Mucosa of descending colon (tissue), 3 donors: ENCODE results near the gene CLK3. TPM values are rescaled to one million over a fixed set of nuclear protein-coding genes. Genes with fewer than 3 reads are reported as not detected.
"Not testable (repeated sequence)": the region's sequence is repeated elsewhere in the genome, so short reads cannot be mapped to it uniquely, and the experiment has no call there.

Source experiments
- ATAC-seq: fragments of 200-7000 bp; cut with Tn5 transposase; one replicate; pipeline ENCODE4 v1.9.1; 2020; ENCODE audit warnings: mild to moderate bottlenecking, moderate library complexity
- DNase-seq, 3 donors: peaks; one replicate each; pipeline ENCODE4 v3.0.0-alpha.2; 2020
- H3K36me3 ChIP-seq: fragments of 200-600 bp; one replicate; pipeline ENCODE4 v1.8.0; 2021; ENCODE audit warnings: low read depth, mild to moderate bottlenecking
- H3K4me1 ChIP-seq: fragments of 200-600 bp; one replicate; pipeline ENCODE4 v1.8.0; 2021; ENCODE audit warnings: low read depth, mild to moderate bottlenecking
- H3K4me3 ChIP-seq: fragments of 200-600 bp; one replicate; pipeline ENCODE4 v1.8.0; 2021; ENCODE audit warnings: mild to moderate bottlenecking
- H3K9me3 ChIP-seq: fragments of 200-600 bp; one replicate; pipeline ENCODE4 v1.8.0; 2021; ENCODE audit warnings: mild to moderate bottlenecking
- CTCF ChIP-seq: fragments of 200-600 bp; IDR thresholded peaks from one replicate; pipeline ENCODE4 v1.8.0; 2022; ENCODE audit warnings: antibody characterized with exemption, mild to moderate bottlenecking
- intact Hi-C, 2 donors: fragments of 100-400 bp; cut with DNase I in 1 of 2; cut with micrococcal nuclease in 1 of 2; formaldehyde crosslinking; loops; one replicate each; pipeline versions ENCODE4 v1.11.0 to v1.11.1; 2022; cut with DNase I, micrococcal nuclease
- total RNA-seq, 3 donors: library from RNA; stranded (reverse); fragmentation: NEBNext Ultra II Directional in 2 of 3; extraction: Animal tissue kit (Norgen Biotek cat#: 25700) in 2 of 3; gene quantifications; one replicate each; pipeline versions ENCODE4 v1.2.1 to v1.2.4, GENCODE V29; 2021 to 2023
- donor health status: DM: no; HTN: no; CAD: no; lungs with moderate emphysema.
- donor health status: DM: no; HTN: no; CAD: no.
- donor health status: DM: no; HTN: yes; CAD: no.

CLK3 gene
- total RNA-seq, 3 donors from 2014 or later: 92.7 to 120 (median 110) TPM

GRCh38 chr15:74595271-74595670 lies 20.4 kb upstream of the CLK3 start:
- Histone ChIP-seq H3K36me3 (no peaks in the 10 kb centered on the region), H3K9me3 (no peaks in the 10 kb centered on the region), H3K4me1 (peaks cover 15% of the 10 kb centered on the region), H3K4me3 (no peak overlapping the region)
- no peak for ATAC-seq
- DNase-seq: no peak
- TF ChIP-seq CTCF: no peak
- intact Hi-C loops: no loop called here

GRCh38 chr15:74596736-74597135 lies 18.9 kb upstream of the CLK3 start:
- DNase-seq, ATAC-seq, H3K4me3 ChIP-seq, intact Hi-C loops, H3K36me3 ChIP-seq, H3K9me3 ChIP-seq: not testable (repeated sequence)
- peaks cover 15% of the 10 kb centered on the region for H3K4me1 ChIP-seq

GRCh38 chr15:74597146-74597705 lies 18.4 kb upstream of the CLK3 start:
- H3K4me3 ChIP-seq, ATAC-seq, DNase-seq, H3K36me3 ChIP-seq, intact Hi-C loops, H3K9me3 ChIP-seq: not testable (repeated sequence)
- H3K4me1 ChIP-seq: peaks cover 15% of the 10 kb centered on the region

- Histone ChIP-seq H3K4me3 (peak overlapping the region; percentile 23), H3K36me3 (no peaks in the 10 kb centered on the region), H3K4me1 (peaks cover 15% of the 10 kb centered on the region), H3K9me3 (no peaks in the 10 kb centered on the region)
- DNase-seq (peak; percentile 95 to 98 (median 97)), ATAC-seq (peak; percentile 98)
- no peak for TF ChIP-seq CTCF
- intact Hi-C loops: no loop called here
Observed at GRCh38 chr15:74598126-74598842, 17.4 kb upstream of the CLK3 start.

GRCh38 chr15:74599156-74599555 lies 16.5 kb upstream of the CLK3 start:
- no peaks in the 10 kb centered on the region for H3K36me3 ChIP-seq
- no peak for TF ChIP-seq CTCF
- H3K4me3 ChIP-seq: peak overlapping the region; percentile 23
- no peak for ATAC-seq
- intact Hi-C loops: no loop called here
- H3K9me3 ChIP-seq: no peaks in the 10 kb centered on the region
- no peak for DNase-seq
- H3K4me1 ChIP-seq: peaks cover 15% of the 10 kb centered on the region

GRCh38 chr15:74603026-74603788 lies 12.4 kb upstream of the CLK3 start:
- DNase-seq (no peak), ATAC-seq (no peak)
- Histone ChIP-seq H3K4me1 (peaks cover 12% of the 10 kb centered on the region), H3K4me3 (no peak overlapping the region), H3K9me3 (no peaks in the 10 kb centered on the region), H3K36me3 (no peaks in the 10 kb centered on the region)
- intact Hi-C loops: no loop called here
- TF ChIP-seq CTCF: no peak
